HepG2 (cell line): Measurements from ENCODE around the gene TAOK3. TPM values are rescaled to one million over a fixed set of nuclear protein-coding genes. Genes with fewer than 3 reads are reported as not detected.
A peak's percentile ranks its signal among the peaks of the same experiment; 100 is the strongest.

Experiments
- CCAR2 ChIP-seq: fragments of 200-400 bp; formaldehyde crosslinking; optimal IDR thresholded peaks from 2 replicates; pipeline ENCODE3; 2018; ENCODE audit warnings: low read depth, mild to moderate bottlenecking, low read length, moderate library complexity
- CENPT ChIP-seq: sonication (generic); formaldehyde crosslinking; IDR thresholded peaks from 2 replicates; pipeline ENCODE4 v1.8.0; 2022; ENCODE audit warnings: low read depth, mild to moderate bottlenecking, moderate library complexity, missing genetic modification reagents
- CHD4 ChIP-seq: fragments of 200-600 bp; sonication (generic); IDR thresholded peaks from 2 replicates; pipeline ENCODE4 v1.7.0; 2017; ENCODE audit warnings: mild to moderate bottlenecking, low read length, borderline replicate concordance
- HHEX ChIP-seq: IDR thresholded peaks from 2 replicates; pipeline ENCODE4 v1.6.1; 2016; ENCODE audit warnings: control low read depth
- NFRKB ChIP-seq: fragments of 450-650 bp; IDR thresholded peaks from 2 replicates; pipeline ENCODE4 v1.6.1; 2017
- NONO ChIP-seq, 2 experiments: fragments of 450-650 bp in 1 of 2; sonication (generic) in 1 of 2; formaldehyde crosslinking in 1 of 2; IDR thresholded peaks in 1 of 2; conservative IDR thresholded peaks in 1 of 2; 2 replicates each; pipeline versions ENCODE4 v1.6.1 to v1.8.0; 2017 to 2022; ENCODE audit warnings: mild to moderate bottlenecking in 1 of 2, missing genetic modification reagents in 1 of 2, moderate library complexity in 1 of 2
- RFX5 ChIP-seq: IDR thresholded peaks from 2 replicates; pipeline ENCODE4 v1.6.1; 2011; ENCODE audit warnings: low read depth, low read length, improper control_type of control experiment
- RFXAP ChIP-seq: sonication (generic); formaldehyde crosslinking; IDR thresholded peaks from 2 replicates; pipeline ENCODE4 v1.4.0; 2020; ENCODE audit warnings: missing genetic modification reagents, borderline replicate concordance
- SMAD3 ChIP-seq: sonication (generic); formaldehyde crosslinking; IDR thresholded peaks from 2 replicates; pipeline ENCODE4 v1.4.0; 2020; ENCODE audit warnings: missing genetic modification reagents
- SRSF4 ChIP-seq: fragments of 200-400 bp; formaldehyde crosslinking; IDR thresholded peaks from one replicate; pipeline ENCODE4 v1.6.1; 2018; ENCODE audit warnings: mild to moderate bottlenecking, low read depth, low read length, moderate library complexity; ENCODE audit not compliant: poor library complexity, severe bottlenecking
- TCF7L2 ChIP-seq: IDR thresholded peaks from 2 replicates; pipeline ENCODE4 v1.6.1; 2011; ENCODE audit warnings: mild to moderate bottlenecking, low read depth, low read length, moderate library complexity
- TSC22D2 ChIP-seq: sonication (generic); formaldehyde crosslinking; IDR thresholded peaks from 2 replicates; pipeline ENCODE4 v1.5.1; 2020; ENCODE audit warnings: missing genetic modification reagents, mild to moderate bottlenecking, borderline replicate concordance
- ZC3H13 ChIP-seq: sonication (generic); formaldehyde crosslinking; IDR thresholded peaks from 2 replicates; pipeline ENCODE4 v1.8.1; 2023; ENCODE audit warnings: mild to moderate bottlenecking, missing genetic modification reagents, moderate library complexity
- ZFP37 ChIP-seq: sonication (generic); formaldehyde crosslinking; IDR thresholded peaks from 2 replicates; pipeline ENCODE4 v1.4.0; 2020; ENCODE audit warnings: missing genetic modification reagents, borderline replicate concordance
- ZKSCAN5 ChIP-seq: sonication (generic); formaldehyde crosslinking; IDR thresholded peaks from 2 replicates; pipeline ENCODE4 v1.5.1; 2020; ENCODE audit warnings: mild to moderate bottlenecking, missing genetic modification reagents
- ZNF564 ChIP-seq: sonication (generic); formaldehyde crosslinking; IDR thresholded peaks from 2 replicates; pipeline ENCODE4 v1.8.1; 2023; ENCODE audit warnings: mild to moderate bottlenecking, missing genetic modification reagents
- ZNF724P ChIP-seq: sonication (generic); formaldehyde crosslinking; IDR thresholded peaks from 2 replicates; pipeline ENCODE4 v1.8.0; 2022; ENCODE audit warnings: missing genetic modification reagents, borderline replicate concordance
- polyA plus RNA-seq, 8 experiments: library from polyadenylated mRNA; depleted of rRNA in 3 of 8; stranded (reverse) in 7 of 8; unstranded in 1 of 8; fragments of >200 nt; fragmentation: Illumina TruSeq in 4 of 8; extraction: Trizol in 4 of 8; gene quantifications; 2 replicates each; pipeline versions ENCODE4 v1.2.1 to v1.2.3, GENCODE V29; 2011 to 2016; ENCODE audit warnings: low read depth in 4 of 8, missing spikeins in 1 of 8, mixed read lengths in 1 of 8; ENCODE audit not compliant: insufficient read depth in 1 of 8
- total RNA-seq, 5 experiments: library from RNA; depleted of rRNA; stranded (reverse); fragments of >200 nt; fragmentation: Illumina TruSeq; extraction: Trizol; gene quantifications; 2 replicates each; pipeline ENCODE4 v1.2.3, GENCODE V29; 2016; ENCODE audit warnings: low read depth in 1 of 5
- TF ChIP-seq, protein P1 (sequence below): sonication (generic); formaldehyde crosslinking; IDR thresholded peaks from 2 replicates; pipeline ENCODE4 v1.5.1; 2020; ENCODE audit warnings: mild to moderate bottlenecking, missing genetic modification reagents, moderate library complexity
- TF ChIP-seq, protein P2 (sequence below): sonication (generic); formaldehyde crosslinking; IDR thresholded peaks from 2 replicates; pipeline ENCODE4 v1.4.0; 2020; ENCODE audit warnings: missing genetic modification reagents
- TF ChIP-seq, protein P3 (sequence below): sonication (generic); formaldehyde crosslinking; conservative IDR thresholded peaks from 2 replicates; pipeline ENCODE4 v1.4.0; 2020; ENCODE audit warnings: mild to moderate bottlenecking, missing genetic modification reagents, moderate library complexity

The TAOK3 gene
- total and polyA plus RNA-seq, 2 of the 13 experiments (the other 11 are each of a cell fraction or from before 2014, with no cell fraction given), result 10.4 to 12.3 TPM

DNA sequence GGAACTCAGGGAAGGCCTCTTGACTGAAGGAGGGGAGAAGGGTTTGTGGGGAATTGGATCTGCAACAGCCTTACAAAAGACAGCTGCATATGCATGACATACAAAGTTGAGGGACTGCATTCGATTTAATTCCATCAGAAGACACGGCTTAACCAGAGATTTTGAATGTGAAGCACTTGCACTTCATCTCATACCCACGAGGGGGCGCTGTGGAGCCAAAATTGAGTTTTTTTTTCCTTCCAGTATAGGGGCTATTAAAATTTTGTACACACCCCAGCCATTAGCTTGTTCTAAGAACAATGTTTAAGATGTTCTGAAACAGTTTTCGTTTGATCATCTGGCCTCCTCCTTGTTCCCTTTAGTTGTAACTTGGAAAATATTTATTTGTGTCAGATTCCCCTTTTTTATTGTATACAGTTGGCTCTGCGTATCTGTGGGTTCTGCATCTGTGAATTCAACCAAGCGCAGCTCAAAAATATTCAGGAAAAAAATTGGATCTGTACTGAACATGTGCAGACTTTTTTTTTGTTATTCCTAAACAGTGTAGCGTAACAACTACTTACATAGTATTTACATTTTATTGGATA lies 5.3 kb upstream of the TAOK3 start (continued):
- TF ChIP-seq, protein P1, sequence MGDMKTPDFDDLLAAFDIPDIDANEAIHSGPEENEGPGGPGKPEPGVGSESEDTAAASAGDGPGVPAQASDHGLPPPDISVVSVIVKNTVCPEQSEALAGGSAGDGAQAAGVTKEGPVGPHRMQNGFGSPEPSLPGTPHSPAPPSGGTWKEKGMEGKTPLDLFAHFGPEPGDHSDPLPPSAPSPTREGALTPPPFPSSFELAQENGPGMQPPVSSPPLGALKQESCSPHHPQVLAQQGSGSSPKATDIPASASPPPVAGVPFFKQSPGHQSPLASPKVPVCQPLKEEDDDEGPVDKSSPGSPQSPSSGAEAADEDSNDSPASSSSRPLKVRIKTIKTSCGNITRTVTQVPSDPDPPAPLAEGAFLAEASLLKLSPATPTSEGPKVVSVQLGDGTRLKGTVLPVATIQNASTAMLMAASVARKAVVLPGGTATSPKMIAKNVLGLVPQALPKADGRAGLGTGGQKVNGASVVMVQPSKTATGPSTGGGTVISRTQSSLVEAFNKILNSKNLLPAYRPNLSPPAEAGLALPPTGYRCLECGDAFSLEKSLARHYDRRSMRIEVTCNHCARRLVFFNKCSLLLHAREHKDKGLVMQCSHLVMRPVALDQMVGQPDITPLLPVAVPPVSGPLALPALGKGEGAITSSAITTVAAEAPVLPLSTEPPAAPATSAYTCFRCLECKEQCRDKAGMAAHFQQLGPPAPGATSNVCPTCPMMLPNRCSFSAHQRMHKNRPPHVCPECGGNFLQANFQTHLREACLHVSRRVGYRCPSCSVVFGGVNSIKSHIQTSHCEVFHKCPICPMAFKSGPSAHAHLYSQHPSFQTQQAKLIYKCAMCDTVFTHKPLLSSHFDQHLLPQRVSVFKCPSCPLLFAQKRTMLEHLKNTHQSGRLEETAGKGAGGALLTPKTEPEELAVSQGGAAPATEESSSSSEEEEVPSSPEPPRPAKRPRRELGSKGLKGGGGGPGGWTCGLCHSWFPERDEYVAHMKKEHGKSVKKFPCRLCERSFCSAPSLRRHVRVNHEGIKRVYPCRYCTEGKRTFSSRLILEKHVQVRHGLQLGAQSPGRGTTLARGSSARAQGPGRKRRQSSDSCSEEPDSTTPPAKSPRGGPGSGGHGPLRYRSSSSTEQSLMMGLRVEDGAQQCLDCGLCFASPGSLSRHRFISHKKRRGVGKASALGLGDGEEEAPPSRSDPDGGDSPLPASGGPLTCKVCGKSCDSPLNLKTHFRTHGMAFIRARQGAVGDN (CRISPR knock-in tag), result no peak
- TF ChIP-seq RFX5 (no peak), ZKSCAN5 (no peak), ZNF724P (CRISPR knock-in tag) (no peak), NFRKB (no peak), ZFP37 (CRISPR knock-in tag) (no peak), RFXAP (CRISPR knock-in tag) (0 out of 2 replicates have a peak, but pooled peaks have one; percentile 28), ZC3H13 (CRISPR knock-in tag) (no peak), SRSF4 (no peak), TSC22D2 (CRISPR knock-in tag) (no peak), TCF7L2 (no peak), CHD4 (no peak), NONO (IDR thresholded peaks at IDR 0.05) (no peak), NONO (CRISPR knock-in tag; conservative IDR thresholded peaks at IDR 0.05) (no peak), CCAR2 (no peak), ZNF564 (CRISPR knock-in tag) (no peak), CENPT (no peak), HHEX (CRISPR knock-in tag) (no peak), SMAD3 (CRISPR knock-in tag) (no peak)
- TF ChIP-seq, protein P2, sequence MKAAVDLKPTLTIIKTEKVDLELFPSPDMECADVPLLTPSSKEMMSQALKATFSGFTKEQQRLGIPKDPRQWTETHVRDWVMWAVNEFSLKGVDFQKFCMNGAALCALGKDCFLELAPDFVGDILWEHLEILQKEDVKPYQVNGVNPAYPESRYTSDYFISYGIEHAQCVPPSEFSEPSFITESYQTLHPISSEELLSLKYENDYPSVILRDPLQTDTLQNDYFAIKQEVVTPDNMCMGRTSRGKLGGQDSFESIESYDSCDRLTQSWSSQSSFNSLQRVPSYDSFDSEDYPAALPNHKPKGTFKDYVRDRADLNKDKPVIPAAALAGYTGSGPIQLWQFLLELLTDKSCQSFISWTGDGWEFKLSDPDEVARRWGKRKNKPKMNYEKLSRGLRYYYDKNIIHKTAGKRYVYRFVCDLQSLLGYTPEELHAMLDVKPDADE (CRISPR knock-in tag), result no peak
- TF ChIP-seq, protein P3, sequence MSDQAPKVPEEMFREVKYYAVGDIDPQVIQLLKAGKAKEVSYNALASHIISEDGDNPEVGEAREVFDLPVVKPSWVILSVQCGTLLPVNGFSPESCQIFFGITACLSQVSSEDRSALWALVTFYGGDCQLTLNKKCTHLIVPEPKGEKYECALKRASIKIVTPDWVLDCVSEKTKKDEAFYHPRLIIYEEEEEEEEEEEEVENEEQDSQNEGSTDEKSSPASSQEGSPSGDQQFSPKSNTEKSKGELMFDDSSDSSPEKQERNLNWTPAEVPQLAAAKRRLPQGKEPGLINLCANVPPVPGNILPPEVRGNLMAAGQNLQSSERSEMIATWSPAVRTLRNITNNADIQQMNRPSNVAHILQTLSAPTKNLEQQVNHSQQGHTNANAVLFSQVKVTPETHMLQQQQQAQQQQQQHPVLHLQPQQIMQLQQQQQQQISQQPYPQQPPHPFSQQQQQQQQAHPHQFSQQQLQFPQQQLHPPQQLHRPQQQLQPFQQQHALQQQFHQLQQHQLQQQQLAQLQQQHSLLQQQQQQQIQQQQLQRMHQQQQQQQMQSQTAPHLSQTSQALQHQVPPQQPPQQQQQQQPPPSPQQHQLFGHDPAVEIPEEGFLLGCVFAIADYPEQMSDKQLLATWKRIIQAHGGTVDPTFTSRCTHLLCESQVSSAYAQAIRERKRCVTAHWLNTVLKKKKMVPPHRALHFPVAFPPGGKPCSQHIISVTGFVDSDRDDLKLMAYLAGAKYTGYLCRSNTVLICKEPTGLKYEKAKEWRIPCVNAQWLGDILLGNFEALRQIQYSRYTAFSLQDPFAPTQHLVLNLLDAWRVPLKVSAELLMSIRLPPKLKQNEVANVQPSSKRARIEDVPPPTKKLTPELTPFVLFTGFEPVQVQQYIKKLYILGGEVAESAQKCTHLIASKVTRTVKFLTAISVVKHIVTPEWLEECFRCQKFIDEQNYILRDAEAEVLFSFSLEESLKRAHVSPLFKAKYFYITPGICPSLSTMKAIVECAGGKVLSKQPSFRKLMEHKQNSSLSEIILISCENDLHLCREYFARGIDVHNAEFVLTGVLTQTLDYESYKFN, result no peak
